KG1 (cell line): ENCODE measurements around the gene LRRC34.

Experiments used
- DNase-seq: peaks from one replicate; lab custom pipeline; 2025; lab: John Stamatoyannopoulos, UW

LRRC34 gene

GRCh38 chr3:169764882-169765612 lies 47.7 kb downstream of the LRRC34 start, which contains the start of gene TERC:
TERC (minus strand) TSS chr3:169765060.
- DNase-seq, result no peak

GRCh38 chr3:169764312-169764881 lies 48.3 kb downstream of the LRRC34 start:
- DNase-seq, result no peak

- no peak for DNase-seq
Observed at GRCh38 chr3:169760479-169760878, 52.2 kb downstream of the LRRC34 start.

DNA sequence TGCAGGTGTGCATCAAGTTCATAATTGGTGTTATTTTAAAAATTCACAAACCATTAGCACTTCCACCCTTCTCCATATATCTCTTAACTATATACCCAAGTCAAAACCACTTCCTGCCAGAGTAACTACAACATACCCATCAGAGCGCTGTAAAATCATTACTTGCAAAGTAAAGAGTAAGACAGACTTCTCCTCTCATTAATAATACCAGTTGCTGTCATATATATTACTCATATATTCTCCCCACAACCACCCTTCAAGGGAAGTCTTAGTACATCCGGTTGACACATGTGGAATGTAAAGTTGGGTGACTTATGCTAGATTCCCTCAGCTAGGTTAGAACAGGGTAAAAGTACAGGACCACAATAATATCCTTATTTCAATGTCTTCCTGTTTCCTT lies 53.4 kb downstream of the LRRC34 start:
- no peak for DNase-seq

DNA sequence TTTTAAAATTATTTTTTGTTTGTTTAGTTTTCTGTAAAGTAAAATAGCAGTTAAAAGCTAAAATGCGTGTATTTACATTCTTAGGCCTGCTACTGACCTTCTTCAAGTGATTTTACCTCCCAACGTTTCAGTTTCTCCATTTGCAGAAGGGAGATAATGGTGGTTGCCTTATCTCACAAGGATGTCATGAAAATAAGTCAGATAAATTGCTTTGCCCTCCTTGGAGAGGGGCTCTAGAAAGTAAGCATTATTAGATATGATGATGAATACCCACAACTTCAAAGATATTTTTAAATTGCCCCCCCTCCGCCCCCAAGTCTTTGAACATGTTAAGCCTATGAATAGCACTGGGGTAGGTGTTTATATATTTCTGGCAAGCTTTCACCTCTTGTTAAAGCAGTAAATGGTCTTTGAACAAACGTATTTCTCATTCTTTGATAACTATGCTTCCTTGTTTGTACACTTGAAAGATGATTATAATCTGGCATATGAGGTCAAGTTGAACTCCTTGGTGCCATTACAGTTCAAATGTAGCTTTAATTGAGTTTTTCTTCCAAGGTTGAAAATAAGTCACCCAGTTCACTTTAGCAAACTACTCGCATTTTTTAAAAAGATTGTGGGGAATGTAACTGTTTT lies 54.2 kb downstream of the LRRC34 start:
- DNase-seq, result no peak

- no peak for DNase-seq
Observed at GRCh38 chr3:169755488-169755887, 57.2 kb downstream of the LRRC34 start.

GRCh38 chr3:169754711-169755110 lies 58.0 kb downstream of the LRRC34 start:
- no peak for DNase-seq

GRCh38 chr3:169751875-169752274 lies 60.8 kb downstream of the LRRC34 start:
- no peak for DNase-seq

DNA sequence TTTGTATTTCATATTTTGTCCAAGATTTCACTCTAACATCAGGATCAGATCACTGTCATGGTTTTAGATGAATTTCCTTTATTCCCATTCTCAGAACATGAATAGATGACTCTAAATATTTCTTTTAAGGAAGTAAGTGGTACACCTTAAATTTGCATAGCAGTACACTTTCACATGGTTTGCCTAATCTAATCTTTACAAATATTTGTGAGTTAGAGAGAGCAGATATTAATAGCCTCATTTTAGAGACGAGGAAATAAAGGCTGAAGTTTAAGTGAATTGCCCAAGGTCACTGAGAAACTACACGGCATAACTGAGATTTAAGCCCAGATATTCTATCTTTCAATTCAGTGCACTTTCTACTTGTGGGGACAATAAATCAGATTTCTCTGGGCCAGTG lies 62.0 kb downstream of the LRRC34 start:
- no peak for DNase-seq

GRCh38 chr3:169748670-169749069 lies 64.0 kb downstream of the LRRC34 start:
- no peak for DNase-seq

DNA sequence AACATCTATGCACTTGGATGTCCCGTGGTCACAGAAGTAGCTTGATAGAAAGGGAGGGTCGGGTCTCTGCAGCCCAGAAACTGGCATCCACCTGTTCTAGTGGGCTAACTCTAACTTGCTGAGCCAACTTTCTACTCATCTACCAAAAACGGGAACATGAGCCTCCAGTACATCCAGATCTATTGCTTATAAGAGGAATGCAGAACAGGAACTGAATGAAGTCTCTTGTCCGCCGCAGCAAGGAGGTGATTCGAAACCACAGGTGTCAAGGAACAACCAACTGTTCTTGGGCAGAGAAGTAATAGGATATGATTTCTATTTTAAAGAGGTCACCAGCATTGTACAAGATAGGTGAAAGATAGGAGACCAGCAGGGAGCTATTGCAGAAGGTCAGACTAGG lies 65.8 kb downstream of the LRRC34 start:
- DNase-seq, result no peak

DNA sequence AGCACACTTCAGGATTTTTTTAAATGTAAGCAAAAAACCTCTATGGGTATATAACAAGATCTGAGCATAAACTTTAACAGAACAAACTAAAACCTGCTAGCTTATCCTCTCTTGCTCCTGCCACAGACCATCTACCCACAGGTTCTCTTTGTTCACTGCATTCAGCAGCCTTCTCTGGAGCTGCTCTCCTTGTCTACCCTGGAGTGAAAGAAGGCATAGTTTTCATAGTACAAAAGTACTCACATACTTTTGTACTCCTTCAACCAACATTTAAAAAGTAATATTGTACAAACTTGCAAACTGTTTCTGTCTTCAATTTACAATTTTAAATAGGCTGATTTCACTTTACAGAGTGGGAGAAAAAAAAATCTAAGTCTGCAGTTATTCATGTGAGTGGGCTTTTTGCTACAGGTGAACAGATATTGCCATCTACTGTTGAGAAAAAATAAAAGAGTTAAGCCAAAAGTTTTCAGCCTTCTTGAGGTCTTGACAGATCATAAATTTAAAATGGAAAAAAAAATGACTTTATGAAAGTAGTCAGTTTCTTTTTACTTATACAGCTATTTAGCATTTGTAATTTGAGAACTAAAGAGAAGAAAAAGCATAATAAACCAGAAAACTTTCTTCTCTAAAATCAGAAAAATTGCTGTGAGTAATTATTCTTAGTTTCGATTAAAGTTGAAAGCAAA lies 68.2 kb downstream of the LRRC34 start:
- DNase-seq, result no peak
